HG03064 (cell line): ENCODE results near the gene GSTA2.
A peak's percentile ranks its signal among the peaks of the same experiment; 100 is the strongest.
"Not testable (repeated sequence)": the region's sequence is repeated elsewhere in the genome, so short reads cannot be mapped to it uniquely, and the experiment has no call there.

ENCODE experiments used
- ATAC-seq: cut with Tn5 transposase; IDR thresholded peaks from one replicate; pipeline ENCODE4 v1.9.1; 2021; ENCODE audit warnings: low read depth; ENCODE audit not compliant: unreplicated experiment

GSTA2 gene

DNA sequence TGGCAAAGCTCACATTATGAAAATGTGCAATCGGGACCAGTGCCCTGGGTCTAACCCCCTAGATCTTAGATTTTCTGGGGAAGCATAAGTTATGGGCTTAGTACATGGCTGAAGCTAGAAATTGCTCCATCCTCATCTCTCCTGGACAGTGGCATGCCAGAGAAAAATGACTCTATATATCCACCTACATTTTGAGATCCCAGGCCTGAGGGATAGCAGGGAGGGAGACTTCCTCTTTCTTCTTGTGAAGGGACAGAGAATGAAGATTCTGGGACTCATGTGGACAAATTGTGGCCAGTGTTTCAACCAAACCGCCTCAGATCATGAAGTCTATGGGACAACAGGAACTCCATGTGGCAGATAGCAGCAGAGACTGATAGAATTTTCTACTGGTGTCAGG, 35.4 kb downstream of the GSTA2 start:
- ATAC-seq, result no peak

DNA sequence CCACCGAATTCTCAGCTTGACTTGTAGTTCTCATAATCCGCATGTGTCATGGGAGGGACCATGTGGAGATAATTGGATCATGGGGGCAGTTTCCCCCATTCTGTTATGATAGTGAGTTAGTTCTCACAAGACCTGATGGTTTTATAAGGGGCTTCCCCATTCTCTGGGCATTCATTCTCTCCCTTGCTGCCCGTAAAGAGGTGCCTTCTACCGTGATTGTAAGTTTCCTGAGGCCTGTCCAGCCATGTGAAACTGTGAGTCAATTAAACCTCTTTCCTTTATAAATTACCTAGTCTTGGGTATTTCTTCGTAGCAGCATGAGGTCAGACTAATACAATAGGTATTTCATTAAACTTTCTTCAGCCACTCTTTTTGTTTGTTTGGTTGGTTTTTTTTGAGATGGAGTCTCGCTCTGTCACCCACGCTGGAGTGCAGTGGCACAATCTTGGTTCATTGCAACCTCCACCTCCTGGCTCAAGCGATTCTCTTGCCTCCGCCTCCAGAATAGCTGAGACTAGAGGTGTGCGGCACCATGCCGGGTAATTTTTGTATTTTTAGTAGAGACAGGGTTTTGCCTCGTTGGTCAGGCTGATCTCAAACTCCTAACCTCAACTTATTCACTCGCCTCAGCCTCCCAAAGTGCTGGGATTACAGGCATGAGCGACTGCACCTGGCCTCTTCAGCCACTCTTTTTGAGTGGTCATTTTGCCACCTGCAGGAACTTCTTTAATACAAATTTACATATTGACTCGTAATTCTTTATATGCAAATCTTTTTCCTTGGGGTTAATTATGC, 36.3 kb downstream of the GSTA2 start:
- ATAC-seq, result no peak

DNA sequence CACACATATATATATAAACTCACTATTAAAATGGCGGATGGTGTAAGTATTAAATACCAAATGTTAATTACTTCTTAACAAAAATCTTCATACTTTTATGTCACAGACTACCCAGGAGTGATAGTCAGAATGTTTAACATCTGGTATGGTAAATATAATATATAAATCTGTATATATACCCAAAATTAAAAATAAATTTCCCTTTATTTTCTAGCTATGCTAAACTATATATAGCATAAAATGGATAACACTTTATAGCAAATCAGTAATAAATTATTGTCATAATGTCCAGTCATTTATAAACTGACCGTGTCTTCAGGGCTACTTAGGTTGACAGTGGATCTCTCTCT, 37.1 kb downstream of the GSTA2 start:
- no peak for ATAC-seq

DNA sequence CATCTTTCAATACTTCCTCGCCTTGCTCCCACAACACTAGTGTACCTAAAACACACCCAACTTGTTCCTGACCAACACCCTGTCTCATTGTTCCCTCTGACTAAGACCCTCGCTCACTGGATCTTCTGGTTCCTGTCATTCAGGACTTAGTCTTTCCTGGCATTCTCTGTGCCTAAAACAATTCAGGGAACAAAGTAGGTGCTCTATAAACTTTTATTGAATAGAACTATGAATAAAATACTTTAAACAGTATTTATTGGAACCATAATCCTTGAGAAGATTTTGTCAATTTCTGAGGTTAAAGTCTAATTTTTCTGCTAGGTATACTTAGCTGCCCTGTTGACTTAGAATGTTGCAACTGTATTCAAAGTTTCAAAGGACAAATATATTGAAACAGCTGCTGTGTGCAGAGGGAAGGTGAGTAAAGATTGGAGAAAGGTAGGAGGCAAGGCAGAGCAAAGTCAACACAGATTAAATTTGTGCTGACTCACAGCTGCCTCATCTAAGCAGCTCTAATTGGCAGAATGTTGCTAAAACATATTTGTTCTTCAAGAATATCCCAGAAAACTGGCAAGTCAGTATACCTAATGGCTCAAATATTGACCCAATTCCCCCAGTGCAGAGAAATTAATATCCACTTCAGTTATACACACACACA, 37.6 kb downstream of the GSTA2 start:
- no peak for ATAC-seq

DNA sequence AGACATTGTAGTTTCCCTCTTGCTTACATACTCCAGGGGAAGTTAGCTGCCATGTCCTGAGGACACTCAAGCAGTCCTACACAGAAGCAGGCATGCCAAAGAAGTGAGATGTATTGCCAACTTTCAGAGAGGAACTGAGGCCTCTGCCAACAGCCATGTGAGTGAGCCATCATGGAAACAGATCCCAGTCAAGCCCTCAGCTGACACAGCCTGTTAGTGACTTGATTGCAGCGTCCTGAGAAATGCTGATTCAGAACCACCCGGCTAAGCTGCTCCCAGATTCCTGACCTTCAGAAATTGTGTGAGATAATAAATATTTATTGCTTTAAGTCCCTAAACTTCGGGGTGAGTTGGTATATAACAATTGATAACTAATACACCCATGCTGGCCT, 38.1 kb downstream of the GSTA2 start:
- no peak for ATAC-seq

DNA sequence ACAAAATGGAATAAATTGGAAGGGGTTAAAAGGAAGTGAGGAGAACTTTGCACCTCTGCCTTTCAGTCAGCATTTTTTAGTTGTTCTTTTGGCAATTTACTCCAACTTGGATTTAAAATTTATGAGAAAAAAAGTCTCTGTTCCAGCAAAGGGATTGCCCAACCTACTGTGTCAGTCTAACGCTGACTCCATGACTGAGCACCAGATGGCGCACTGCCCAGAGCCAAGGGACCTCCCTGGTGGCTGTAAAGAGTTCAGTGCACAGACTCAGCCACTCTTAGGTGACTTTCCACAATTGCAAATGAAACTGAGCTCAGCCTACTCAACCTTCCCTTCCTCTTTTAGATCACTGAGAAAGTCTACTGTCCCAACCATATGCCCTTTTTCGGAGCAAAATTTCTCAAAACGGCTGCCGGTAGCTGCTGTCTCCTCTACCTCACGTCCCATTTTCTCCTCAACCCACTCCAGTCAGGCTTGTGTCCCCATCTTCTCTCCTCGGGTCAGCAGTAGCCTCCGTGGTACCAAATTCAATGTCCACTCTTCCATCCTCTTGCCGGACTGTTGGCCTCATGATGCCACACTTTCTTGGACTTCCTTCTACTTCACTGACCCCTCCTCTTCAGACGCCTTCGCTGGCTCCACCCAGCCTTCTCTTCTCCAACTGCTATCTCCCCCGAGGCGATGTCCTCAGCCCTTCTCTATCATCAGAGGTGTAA, 38.7 kb downstream of the GSTA2 start:
- ATAC-seq, result peak; percentile 97

DNA sequence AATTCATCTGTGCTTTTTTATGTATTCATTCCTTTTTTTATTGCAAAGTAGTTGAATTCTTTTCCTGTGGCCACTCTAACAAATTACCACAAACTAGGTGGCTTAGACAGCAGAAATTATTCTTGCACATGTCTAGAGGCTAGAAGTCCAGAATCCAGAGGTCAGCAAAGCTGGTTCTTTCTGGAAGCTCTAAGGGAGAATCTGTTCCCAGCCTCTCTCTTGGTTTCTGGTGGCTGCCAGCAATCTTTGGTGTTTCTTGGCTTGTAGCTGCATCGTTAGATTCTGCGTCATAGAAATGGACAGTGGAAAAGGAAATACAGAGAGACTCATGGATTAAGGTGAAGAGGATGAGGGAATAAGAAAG, 39.3 kb downstream of the GSTA2 start:
- no peak for ATAC-seq

DNA sequence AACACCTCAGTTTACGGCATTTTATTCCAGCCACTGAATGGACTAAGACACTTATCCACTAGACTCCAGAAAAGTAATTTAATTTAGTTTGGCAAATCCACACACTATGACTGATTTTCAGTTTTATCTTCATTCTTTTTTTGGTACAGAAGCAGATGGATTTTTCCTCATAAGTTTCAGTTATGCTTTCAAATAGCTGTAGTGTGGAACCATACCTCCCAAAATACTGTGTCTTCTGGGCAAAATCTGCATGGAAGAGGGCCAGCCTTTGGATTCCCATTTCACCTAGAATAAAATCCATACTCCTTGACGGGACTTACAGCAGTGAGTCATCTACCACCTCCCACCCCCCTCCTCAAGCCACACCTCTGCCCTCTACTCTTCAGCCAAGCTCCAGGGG, 43.0 kb downstream of the GSTA2 start:
- ATAC-seq, result no peak

DNA sequence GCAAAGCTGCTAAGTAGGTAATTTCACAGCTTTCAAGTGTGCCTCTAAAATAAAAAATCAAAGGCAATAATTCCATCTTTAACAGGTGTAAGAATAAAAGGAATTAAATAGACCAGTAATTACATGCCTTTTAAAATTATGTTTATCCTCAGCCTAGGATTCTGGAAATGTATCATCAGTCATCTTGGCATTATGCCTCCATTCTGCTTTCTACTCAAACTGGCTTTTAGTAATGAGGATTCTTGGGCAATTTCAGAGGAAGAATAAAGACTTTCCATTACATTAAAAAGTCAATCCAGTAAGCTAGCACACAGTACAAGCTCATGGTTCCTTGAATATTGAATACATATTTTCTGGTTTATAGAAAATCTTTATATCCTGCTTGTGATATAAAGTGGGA, 44.7 kb downstream of the GSTA2 start:
- ATAC-seq, result no peak

DNA sequence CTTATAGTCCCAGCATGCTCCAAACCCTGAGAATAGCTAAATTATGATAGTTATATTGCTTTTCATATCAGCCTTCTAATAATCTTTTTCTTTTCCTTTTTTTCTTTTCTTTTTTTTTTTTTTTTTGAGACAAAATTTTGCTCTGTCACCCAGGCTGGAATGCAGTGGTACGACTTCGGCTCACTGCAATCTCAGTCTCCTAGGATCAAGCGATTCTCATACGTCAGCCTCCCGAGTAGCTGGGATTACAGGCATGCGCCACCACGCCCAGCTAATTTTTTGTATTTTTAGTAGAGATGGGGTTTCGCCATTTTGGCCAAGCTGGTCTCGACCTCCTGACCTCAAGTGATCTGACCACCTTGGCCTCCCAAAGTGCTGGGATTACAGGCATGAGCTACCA, 48.5 kb downstream of the GSTA2 start:
- not testable (repeated sequence) for ATAC-seq

DNA sequence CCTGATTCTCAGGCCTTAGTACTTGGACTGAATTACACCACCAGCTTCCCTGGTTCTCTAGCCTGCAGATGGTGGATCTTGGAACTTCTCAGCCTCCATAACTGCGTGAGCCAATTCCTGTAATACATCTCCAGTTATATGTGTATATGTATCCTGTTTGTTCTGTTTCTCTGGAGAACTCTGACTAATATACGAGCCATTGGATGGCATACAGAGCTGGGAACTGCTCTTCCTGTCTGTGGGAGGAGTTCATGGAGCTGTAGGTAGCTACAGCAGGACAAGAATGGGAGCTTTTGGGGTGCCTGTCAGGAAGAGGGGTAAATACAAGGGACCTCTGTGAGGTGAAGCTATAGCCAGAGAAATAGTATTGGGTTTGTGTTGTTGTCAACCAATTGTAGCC, 51.1 kb downstream of the GSTA2 start:
- ATAC-seq, result no peak

DNA sequence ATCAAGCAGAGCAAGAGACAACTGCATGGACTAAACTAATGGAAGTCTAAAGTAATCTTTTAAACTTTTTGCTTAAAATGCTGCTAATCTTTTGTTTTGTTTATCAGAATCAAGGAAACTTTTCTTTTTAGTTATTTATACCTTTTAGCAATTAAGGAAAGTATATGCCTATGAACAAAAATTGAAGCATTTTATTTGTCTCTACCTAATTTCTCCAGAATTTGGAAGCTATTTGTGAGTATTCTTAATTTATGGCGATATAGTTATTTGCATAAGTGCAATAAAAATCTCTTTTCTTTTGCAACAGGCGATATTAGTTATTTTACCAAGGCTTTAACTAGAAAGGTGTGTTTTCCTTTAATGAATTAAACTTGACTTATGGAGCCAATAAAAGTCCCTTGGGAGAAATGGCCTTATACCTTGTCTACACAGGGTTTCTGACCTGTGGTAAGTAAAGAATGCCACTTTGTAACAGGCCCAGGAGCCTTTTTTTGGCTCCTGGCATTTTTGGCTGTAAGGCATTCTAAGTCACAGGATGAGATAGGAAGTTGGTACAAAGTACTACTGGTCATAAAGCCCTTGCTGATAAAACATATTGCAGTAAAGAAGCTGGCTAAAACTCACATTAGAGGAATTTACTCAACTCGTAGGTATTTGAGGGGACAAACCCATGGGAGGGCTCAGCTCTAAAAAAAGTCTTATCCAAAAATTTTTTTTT, 55.2 kb downstream of the GSTA2 start:
- ATAC-seq, result no peak

DNA sequence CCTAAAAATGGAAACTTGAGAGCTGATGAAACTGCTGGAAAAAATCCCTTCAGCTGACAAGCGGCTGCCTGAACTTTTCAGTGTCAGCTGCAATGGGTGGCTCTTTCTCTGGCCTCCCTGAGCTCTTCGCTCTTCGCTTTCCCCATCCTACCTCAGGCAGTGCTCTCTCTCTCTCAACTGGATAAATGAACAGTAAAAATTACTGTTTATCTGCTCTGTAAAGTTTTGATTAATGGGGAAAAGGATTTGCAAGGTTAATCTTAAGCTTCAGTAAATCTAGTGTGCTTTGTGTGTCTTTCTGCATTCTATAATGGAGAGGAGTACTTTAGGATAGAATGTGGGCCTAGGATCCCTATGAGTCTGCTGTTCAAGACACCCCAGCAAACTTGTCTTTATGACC, 57.3 kb downstream of the GSTA2 start:
- no peak for ATAC-seq

DNA sequence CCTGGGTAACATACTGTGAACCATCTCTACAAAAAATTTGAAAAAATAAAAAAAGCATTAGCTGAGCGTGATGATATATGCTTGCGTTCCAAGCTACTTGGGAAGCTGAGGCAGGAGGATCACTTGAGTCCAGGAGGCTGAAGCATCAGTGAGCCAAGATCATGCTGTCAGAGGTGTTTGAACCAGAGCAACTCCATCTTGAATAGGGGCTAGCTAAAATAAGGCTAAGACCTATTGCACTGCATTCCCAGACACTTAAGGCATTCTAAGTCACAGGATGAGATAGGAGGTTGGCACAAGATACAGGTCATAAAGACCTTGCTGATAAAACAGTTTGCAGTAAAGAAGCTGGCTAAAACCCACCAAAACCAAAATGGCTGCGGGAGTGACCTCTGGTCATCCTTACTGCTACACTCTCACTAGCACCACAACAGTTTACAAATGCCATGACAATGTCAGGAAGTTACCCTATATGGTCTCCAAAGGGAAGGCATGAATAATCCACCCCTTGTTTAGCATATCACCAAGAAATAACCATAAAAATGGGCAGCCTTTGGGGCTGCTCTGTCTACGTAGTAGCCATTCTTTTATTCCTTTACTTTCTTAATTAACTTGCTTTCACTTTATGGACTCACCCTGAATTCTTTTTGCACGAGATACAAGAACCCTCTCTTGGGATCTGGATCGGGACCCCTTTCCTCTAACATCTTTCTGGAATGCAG, 58.3 kb downstream of the GSTA2 start:
- not testable (repeated sequence) for ATAC-seq

DNA sequence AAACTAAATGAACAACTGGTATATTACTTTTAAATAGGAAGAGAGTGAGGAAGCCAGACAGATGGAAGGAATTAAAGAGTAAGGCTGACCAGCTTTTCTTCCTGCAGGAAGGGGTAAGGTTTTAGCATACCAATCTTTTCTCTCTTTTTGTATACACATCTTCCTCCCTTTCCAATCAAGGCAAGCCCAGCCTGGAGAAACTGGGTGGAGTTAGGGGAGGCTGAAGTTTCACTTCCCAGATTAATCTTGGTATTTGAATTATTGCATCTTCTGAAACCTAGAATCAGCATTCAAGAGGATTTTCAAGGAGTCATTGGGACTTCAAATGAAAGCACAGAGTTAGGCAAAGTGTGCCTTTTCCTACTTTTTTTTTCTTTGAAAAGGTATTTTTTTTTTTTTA, 59.2 kb downstream of the GSTA2 start:
- ATAC-seq, result no peak
